Stimulated activated CD4-positive, alpha-beta T cell treated with anti-CD3 and anti-CD28 coated beads, TNF-alpha, amount 100 ng/mL, for 4 hours (primary cell): ENCODE data around the gene NBPF9.
"Not testable (repeated sequence)": the region's sequence is repeated elsewhere in the genome, so short reads cannot be mapped to it uniquely, and the experiment has no call there.

ENCODE experiments used
- DNase-seq, 3 experiments: peaks; one replicate each; pipeline ENCODE4 v3.0.0-alpha.2; 2020; ENCODE audit warnings: low read depth in 3 of 3

NBPF9 gene

GRCh38 chr1:149103109-149104081 lies at the start of gene NBPF9:
TSS of gene NBPF9 (minus strand) at chr1:149103551. CDS start at chr1:149082139, 21,412 bp downstream.
- DNase-seq, result peak; percentile 13 to 33 (median 15)

- not testable (repeated sequence) for DNase-seq
These were observed 46.6 kb upstream of the NBPF9 start for GRCh38 chr1:149149909-149150308.

- not testable (repeated sequence) for DNase-seq
These were observed 34.2 kb upstream of the NBPF9 start for GRCh38 chr1:149137585-149137984.

- not testable (repeated sequence) for DNase-seq
These were observed 27.6 kb upstream of the NBPF9 start for GRCh38 chr1:149130938-149131337.

GRCh38 chr1:149129245-149129644 lies 25.9 kb upstream of the NBPF9 start:
- DNase-seq, result not testable (repeated sequence)

GRCh38 chr1:149126555-149127145 lies 23.3 kb upstream of the NBPF9 start:
- DNase-seq, result not testable (repeated sequence)

GRCh38 chr1:149123948-149124926 lies 20.9 kb upstream of the NBPF9 start:
- peak in 1 of 3 experiments; percentile 2 for DNase-seq

GRCh38 chr1:149112828-149113227 lies 9.5 kb upstream of the NBPF9 start:
- DNase-seq, result not testable (repeated sequence)

GRCh38 chr1:149110343-149110742 lies 7.0 kb upstream of the NBPF9 start:
- DNase-seq, result not testable (repeated sequence)

- DNase-seq, result peak in 2 of 3 experiments; percentile 2 to 10
These were observed 777 bp downstream of the NBPF9 start for GRCh38 chr1:149102574-149102973.

- DNase-seq, result not testable (repeated sequence)
These were observed 5.1 kb downstream of the NBPF9 start for GRCh38 chr1:149098276-149098675.

- not testable (repeated sequence) for DNase-seq
These were observed 10.2 kb downstream of the NBPF9 start for GRCh38 chr1:149093155-149093554.

GRCh38 chr1:149075505-149076127 lies 27.7 kb downstream of the NBPF9 start:
- not testable (repeated sequence) for DNase-seq

GRCh38 chr1:149064611-149065010 lies 38.7 kb downstream of the NBPF9 start:
- not testable (repeated sequence) for DNase-seq

- DNase-seq, result not testable (repeated sequence)
These were observed 60.3 kb downstream of the NBPF9 start for GRCh38 chr1:149043056-149043455.

GRCh38 chr1:149033916-149034315 lies 69.4 kb downstream of the NBPF9 start:
- DNase-seq, result not testable (repeated sequence)

- not testable (repeated sequence) for DNase-seq
These were observed 79.0 kb downstream of the NBPF9 start for GRCh38 chr1:149024327-149024726.

- not testable (repeated sequence) for DNase-seq
These were observed 84.8 kb downstream of the NBPF9 start for GRCh38 chr1:149018577-149018976.

GRCh38 chr1:149016626-149017025 lies 86.7 kb downstream of the NBPF9 start:
- not testable (repeated sequence) for DNase-seq

- not testable (repeated sequence) for DNase-seq
These were observed 87.8 kb downstream of the NBPF9 start for GRCh38 chr1:149015522-149015921.

- DNase-seq, result not testable (repeated sequence)
These were observed 89.8 kb downstream of the NBPF9 start for GRCh38 chr1:149013513-149013912.
